Measurements from ENCODE around the gene DDRGK1. TPM values are rescaled to one million over a fixed set of nuclear protein-coding genes. Genes with fewer than 3 reads are reported as not detected.

Gene DDRGK1
- total RNA-seq, 2 donors from 2014 or later, result 39.3 to 44.8 TPM

GRCh38 chr20:3237011-3237957 is 32.8 kb upstream of the DDRGK1 start:
- intact Hi-C loops (cut with DNase I), result no loop called here
- ATAC-seq (no peak), DNase-seq (no peak)

GRCh38 chr20:3235666-3236324 is 31.3 kb upstream of the DDRGK1 start:
- intact Hi-C loops (cut with DNase I), result no loop called here
- DNase-seq (no peak), ATAC-seq (no peak)

GRCh38 chr20:3233991-3234498 is 29.6 kb upstream of the DDRGK1 start:
- ATAC-seq, result no peak
- intact Hi-C loops (cut with DNase I), result no loop called here
- DNase-seq, result no peak

- intact Hi-C loops (cut with DNase I), result no loop called here
- no peak for DNase-seq
These were observed 28.9 kb upstream of the DDRGK1 start for GRCh38 chr20:3233131-3233990.

GRCh38 chr20:3231889-3232588 is 27.6 kb upstream of the DDRGK1 start:
- no peak for ATAC-seq
- DNase-seq, result no peak
- intact Hi-C loops (cut with DNase I), result no loop called here

More at GRCh38 chr20:3233131-3233990, 28.9 kb upstream of the DDRGK1 start:
- ATAC-seq, result no peak

- intact Hi-C loops (cut with DNase I), result no loop called here
- DNase-seq (no peak), ATAC-seq (no peak)
These were observed 26.6 kb upstream of the DDRGK1 start for GRCh38 chr20:3231116-3231515.

- intact Hi-C loops (cut with DNase I), result no loop called here
- ATAC-seq (no peak), DNase-seq (no peak)
These were observed 25.3 kb upstream of the DDRGK1 start for GRCh38 chr20:3229798-3230197.

GRCh38 chr20:3229158-3229557 is 24.7 kb upstream of the DDRGK1 start:
- ATAC-seq (no peak), DNase-seq (no peak)
- intact Hi-C loops (cut with DNase I), result no loop called here

GRCh38 chr20:3228750-3229032 is 24.2 kb upstream of the DDRGK1 start:
- intact Hi-C loops (cut with DNase I), result no loop called here
- ATAC-seq, result no peak

GRCh38 chr20:3227936-3228749 is 23.7 kb upstream of the DDRGK1 start:
- DNase-seq (no peak), ATAC-seq (no peak)
- intact Hi-C loops (cut with DNase I), result no loop called here

More at GRCh38 chr20:3228750-3229032, 24.2 kb upstream of the DDRGK1 start:
- no peak for DNase-seq

- ATAC-seq (no peak), DNase-seq (no peak)
- intact Hi-C loops (cut with DNase I), result no loop called here
These were observed 23.0 kb upstream of the DDRGK1 start for GRCh38 chr20:3227506-3227905.

GRCh38 chr20:3226864-3227263 is 22.4 kb upstream of the DDRGK1 start:
- ATAC-seq (no peak), DNase-seq (no peak)
- intact Hi-C loops (cut with DNase I), result no loop called here

GRCh38 chr20:3226093-3226492 is 21.6 kb upstream of the DDRGK1 start:
- DNase-seq (no peak), ATAC-seq (no peak)
- intact Hi-C loops (cut with DNase I), result no loop called here

GRCh38 chr20:3224681-3225421 is 20.4 kb upstream of the DDRGK1 start:
- DNase-seq (no peak), ATAC-seq (no peak)
- intact Hi-C loops (cut with DNase I), result loop anchor here in 1 of 2 donors (5.0 kb wide), 1 partner anchor 92 kb away; no protein-coding TSS in a partner anchor

- intact Hi-C loops (cut with DNase I), result loop anchor here in 1 of 2 donors (5.0 kb wide), 1 partner anchor 93 kb away; no protein-coding TSS in a partner anchor
- DNase-seq, result no peak
- no peak for ATAC-seq
These were observed 19.7 kb upstream of the DDRGK1 start for GRCh38 chr20:3223994-3224680.

- ATAC-seq (no peak), DNase-seq (no peak)
- intact Hi-C loops (cut with DNase I), result loop anchor here in 1 of 2 donors (5.0 kb wide), 1 partner anchor 94 kb away; no protein-coding TSS in a partner anchor
These were observed 19.1 kb upstream of the DDRGK1 start for GRCh38 chr20:3223651-3223993.
